Progenitor cell of endocrine pancreas (in vitro differentiated cells): ENCODE results near the gene SLC28A3. TPM values are rescaled to one million over a fixed set of nuclear protein-coding genes. Genes with fewer than 3 reads are reported as not detected.

ENCODE experiments used
- DNase-seq: peaks from one replicate; pipeline ENCODE4 v3.0.0; 2021; ENCODE audit warnings: low spot score; ENCODE audit not compliant: unreplicated experiment
- H3K27ac Mint-ChIP-seq: 2 replicates; pipeline ENCODE4 v1.8.0; 2021; ENCODE audit warnings: mild to moderate bottlenecking, moderate library complexity, mixed read lengths
- H3K27me3 Mint-ChIP-seq: 2 replicates; pipeline ENCODE4 v1.8.0; 2021; ENCODE audit warnings: mixed read lengths
- H3K36me3 Mint-ChIP-seq: 2 replicates; pipeline ENCODE4 v1.8.0; 2022; ENCODE audit warnings: mixed read lengths; ENCODE audit not compliant: insufficient read depth
- H3K4me1 Mint-ChIP-seq: 2 replicates; pipeline ENCODE4 v1.8.0; 2021; ENCODE audit warnings: low read depth, mixed read lengths
- H3K4me3 Mint-ChIP-seq: 2 replicates; pipeline ENCODE4 v1.8.0; 2021; ENCODE audit warnings: low read depth, mild to moderate bottlenecking, moderate library complexity, mixed read lengths
- H3K9me3 Mint-ChIP-seq: 2 replicates; pipeline ENCODE4 v1.8.0; 2021; ENCODE audit warnings: low read depth, mixed read lengths
- CTCF ChIP-seq: fragments of 200-600 bp; sonication (generic); IDR thresholded peaks from one replicate; pipeline ENCODE4 v1.5.0; 2021; ENCODE audit warnings: antibody characterized with exemption, mild to moderate bottlenecking; ENCODE audit not compliant: unreplicated experiment
- total RNA-seq: library from RNA; stranded (reverse); gene quantifications from 2 replicates; pipeline ENCODE4 v1.2.1, GENCODE V29; 2021

The SLC28A3 gene
- total RNA-seq, 1 donor from 2014 or later = 0.62 TPM

- Mint-ChIP-seq H3K27ac (no peak overlapping the region), H3K4me1 (peaks cover 7% of the 10 kb centered on the region), H3K36me3 (no peaks in the 10 kb centered on the region), H3K9me3 (peaks cover 6% of the 10 kb centered on the region), H3K4me3 (no peak overlapping the region), H3K27me3 (no peaks in the 10 kb centered on the region)
- no peak for TF ChIP-seq CTCF
- DNase-seq = no peak
Measured at GRCh38 chr9:84331119-84331809, 9.3 kb downstream of the SLC28A3 start.

- no peaks in the 10 kb centered on the region for H3K36me3 Mint-ChIP-seq
- peaks cover 6% of the 10 kb centered on the region for H3K9me3 Mint-ChIP-seq
- H3K4me3 Mint-ChIP-seq = no peak overlapping the region
- no peak overlapping the region for H3K27ac Mint-ChIP-seq
- H3K4me1 Mint-ChIP-seq = peaks cover 9% of the 10 kb centered on the region
- DNase-seq = no peak
- no peak for TF ChIP-seq CTCF
- no peaks in the 10 kb centered on the region for H3K27me3 Mint-ChIP-seq
Measured at GRCh38 chr9:84330246-84330645, 10.3 kb downstream of the SLC28A3 start.

GRCh38 chr9:84327184-84327583 lies 13.4 kb downstream of the SLC28A3 start:
- Mint-ChIP-seq H3K27me3 (no peaks in the 10 kb centered on the region), H3K4me3 (no peak overlapping the region), H3K27ac (no peak overlapping the region), H3K36me3 (no peaks in the 10 kb centered on the region), H3K4me1 (peaks cover 9% of the 10 kb centered on the region), H3K9me3 (peaks cover 6% of the 10 kb centered on the region)
- TF ChIP-seq CTCF = no peak
- DNase-seq = no peak

- Mint-ChIP-seq H3K4me3 (no peak overlapping the region), H3K27ac (no peak overlapping the region), H3K9me3 (peaks cover 6% of the 10 kb centered on the region), H3K36me3 (no peaks in the 10 kb centered on the region), H3K27me3 (no peaks in the 10 kb centered on the region), H3K4me1 (peaks cover 2% of the 10 kb centered on the region)
- no peak for DNase-seq
- TF ChIP-seq CTCF = no peak
Measured at GRCh38 chr9:84325347-84325973, 15.1 kb downstream of the SLC28A3 start.

- peaks cover 2% of the 10 kb centered on the region for H3K4me1 Mint-ChIP-seq
- H3K9me3 Mint-ChIP-seq = peaks cover 6% of the 10 kb centered on the region
- no peaks in the 10 kb centered on the region for H3K27me3 Mint-ChIP-seq
- no peak for TF ChIP-seq CTCF
- H3K4me3 Mint-ChIP-seq = no peak overlapping the region
- no peaks in the 10 kb centered on the region for H3K36me3 Mint-ChIP-seq
- H3K27ac Mint-ChIP-seq = no peak overlapping the region
- DNase-seq = no peak
Measured at GRCh38 chr9:84324811-84325210, 15.7 kb downstream of the SLC28A3 start.
